ENCODE results near the gene CA12.

- TF ChIP-seq, protein P1, sequence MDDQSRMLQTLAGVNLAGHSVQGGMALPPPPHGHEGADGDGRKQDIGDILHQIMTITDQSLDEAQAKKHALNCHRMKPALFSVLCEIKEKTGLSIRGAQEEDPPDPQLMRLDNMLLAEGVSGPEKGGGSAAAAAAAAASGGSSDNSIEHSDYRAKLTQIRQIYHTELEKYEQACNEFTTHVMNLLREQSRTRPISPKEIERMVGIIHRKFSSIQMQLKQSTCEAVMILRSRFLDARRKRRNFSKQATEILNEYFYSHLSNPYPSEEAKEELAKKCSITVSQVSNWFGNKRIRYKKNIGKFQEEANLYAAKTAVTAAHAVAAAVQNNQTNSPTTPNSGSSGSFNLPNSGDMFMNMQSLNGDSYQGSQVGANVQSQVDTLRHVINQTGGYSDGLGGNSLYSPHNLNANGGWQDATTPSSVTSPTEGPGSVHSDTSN (IDR thresholded peaks at IDR 0.05; ENCODE audit: insufficient replicate concordance, low read depth, low read length) = no peak
- no peak for TF ChIP-seq POLR2AphosphoS2 (IDR thresholded peaks at IDR 0.05; ENCODE audit: low read depth, low read length)
- TF ChIP-seq, protein P2, sequence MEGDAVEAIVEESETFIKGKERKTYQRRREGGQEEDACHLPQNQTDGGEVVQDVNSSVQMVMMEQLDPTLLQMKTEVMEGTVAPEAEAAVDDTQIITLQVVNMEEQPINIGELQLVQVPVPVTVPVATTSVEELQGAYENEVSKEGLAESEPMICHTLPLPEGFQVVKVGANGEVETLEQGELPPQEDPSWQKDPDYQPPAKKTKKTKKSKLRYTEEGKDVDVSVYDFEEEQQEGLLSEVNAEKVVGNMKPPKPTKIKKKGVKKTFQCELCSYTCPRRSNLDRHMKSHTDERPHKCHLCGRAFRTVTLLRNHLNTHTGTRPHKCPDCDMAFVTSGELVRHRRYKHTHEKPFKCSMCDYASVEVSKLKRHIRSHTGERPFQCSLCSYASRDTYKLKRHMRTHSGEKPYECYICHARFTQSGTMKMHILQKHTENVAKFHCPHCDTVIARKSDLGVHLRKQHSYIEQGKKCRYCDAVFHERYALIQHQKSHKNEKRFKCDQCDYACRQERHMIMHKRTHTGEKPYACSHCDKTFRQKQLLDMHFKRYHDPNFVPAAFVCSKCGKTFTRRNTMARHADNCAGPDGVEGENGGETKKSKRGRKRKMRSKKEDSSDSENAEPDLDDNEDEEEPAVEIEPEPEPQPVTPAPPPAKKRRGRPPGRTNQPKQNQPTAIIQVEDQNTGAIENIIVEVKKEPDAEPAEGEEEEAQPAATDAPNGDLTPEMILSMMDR (IDR thresholded peaks at IDR 0.05 in 2 of 3, conservative IDR thresholded peaks at IDR 0.05 in 1 of 3; ENCODE audit: control insufficient read depth in 2 of 3, extremely low read depth in 1 of 3, insufficient read depth in 1 of 3, low read depth in 3 of 3, low read length in 3 of 3) = no peak
- no peak for TF ChIP-seq BCLAF1 (IDR thresholded peaks at IDR 0.05)
- no peak for TF ChIP-seq TAF1 (IDR thresholded peaks at IDR 0.05; ENCODE audit: borderline replicate concordance, low read depth, low read length)
- TF ChIP-seq MXI1 (IDR thresholded peaks at IDR 0.05; ENCODE audit: low read depth, low read length) = no peak
- no peak for TF ChIP-seq ESRRA (IDR thresholded peaks at IDR 0.05; ENCODE audit: low read length)
- no peak for TF ChIP-seq POLR2AphosphoS5 (IDR thresholded peaks at IDR 0.05; ENCODE audit: low read length)
- TF ChIP-seq NFYB (IDR thresholded peaks at IDR 0.05; ENCODE audit: insufficient read depth, low read depth, low read length) = no peak
- TF ChIP-seq EZH2 (IDR thresholded peaks at IDR 0.05; ENCODE audit: borderline replicate concordance, control insufficient read depth, low read depth, low read length) = no peak
Measured at GRCh38 chr15:63367900-63368299, 13.7 kb downstream of the CA12 start.
